Measurements from ENCODE around the gene VPS13C. TPM values are rescaled to one million over a fixed set of nuclear protein-coding genes. Genes with fewer than 3 reads are reported as not detected.

The VPS13C gene
- total RNA-seq, 2 donors from 2014 or later, result 28.7 to 47.2 TPM

DNA sequence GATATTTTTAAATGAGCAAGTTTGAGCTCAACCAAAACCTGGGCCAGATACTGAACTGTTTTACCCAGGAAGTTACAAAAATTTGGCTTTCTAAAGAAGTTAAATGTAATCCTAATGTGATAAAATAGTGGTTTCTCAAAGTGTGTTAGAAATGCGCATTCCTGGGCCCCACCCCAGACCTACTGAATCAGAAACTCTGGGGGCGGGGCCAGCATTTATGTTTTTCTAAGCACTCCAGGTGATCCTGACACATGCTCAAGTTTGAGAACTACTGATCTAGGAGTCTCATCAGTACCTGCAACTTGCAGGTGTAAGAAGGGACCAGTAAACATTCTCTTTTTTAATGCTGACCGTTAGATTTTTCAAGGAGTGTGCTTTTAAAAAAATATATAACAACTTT is 190.6 kb downstream of the VPS13C start:
- WGBS, 2 experiments (ENCODE audit: insufficient coverage in 1 of 2, insufficient read length in 1 of 2), result 91 to 94% methylated on average over 2 of the region's 3 CpGs
- TF ChIP-seq, protein P1, sequence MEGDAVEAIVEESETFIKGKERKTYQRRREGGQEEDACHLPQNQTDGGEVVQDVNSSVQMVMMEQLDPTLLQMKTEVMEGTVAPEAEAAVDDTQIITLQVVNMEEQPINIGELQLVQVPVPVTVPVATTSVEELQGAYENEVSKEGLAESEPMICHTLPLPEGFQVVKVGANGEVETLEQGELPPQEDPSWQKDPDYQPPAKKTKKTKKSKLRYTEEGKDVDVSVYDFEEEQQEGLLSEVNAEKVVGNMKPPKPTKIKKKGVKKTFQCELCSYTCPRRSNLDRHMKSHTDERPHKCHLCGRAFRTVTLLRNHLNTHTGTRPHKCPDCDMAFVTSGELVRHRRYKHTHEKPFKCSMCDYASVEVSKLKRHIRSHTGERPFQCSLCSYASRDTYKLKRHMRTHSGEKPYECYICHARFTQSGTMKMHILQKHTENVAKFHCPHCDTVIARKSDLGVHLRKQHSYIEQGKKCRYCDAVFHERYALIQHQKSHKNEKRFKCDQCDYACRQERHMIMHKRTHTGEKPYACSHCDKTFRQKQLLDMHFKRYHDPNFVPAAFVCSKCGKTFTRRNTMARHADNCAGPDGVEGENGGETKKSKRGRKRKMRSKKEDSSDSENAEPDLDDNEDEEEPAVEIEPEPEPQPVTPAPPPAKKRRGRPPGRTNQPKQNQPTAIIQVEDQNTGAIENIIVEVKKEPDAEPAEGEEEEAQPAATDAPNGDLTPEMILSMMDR (conservative IDR thresholded peaks at IDR 0.05), result no peak
- no peaks in the 10 kb centered on the region for H3K27me3 ChIP-seq (ENCODE audit: control insufficient read depth, insufficient read depth, low read length, poor library complexity, severe bottlenecking)
- H3K9me3 Mint-ChIP-seq, result no peaks in the 10 kb centered on the region
- no peak overlapping the region for H3K27ac Mint-ChIP-seq
- peaks cover 19% of the 10 kb centered on the region for H3K36me3 Mint-ChIP-seq (ENCODE audit: low read depth)
- no peak overlapping the region for H3K27ac ChIP-seq (ENCODE audit: low read depth, low read length)
- no peaks in the 10 kb centered on the region for H3K4me1 Mint-ChIP-seq
- no peak overlapping the region for H3K9ac ChIP-seq (ENCODE audit: extremely low read depth, low read length, poor library complexity, severe bottlenecking)
- H3K27me3 Mint-ChIP-seq (ENCODE audit: insufficient read depth), result no peaks in the 10 kb centered on the region
- H3K9me3 ChIP-seq (ENCODE audit: control insufficient read depth, low read length), result no peaks in the 10 kb centered on the region
- H3K4me3 ChIP-seq (ENCODE audit: low read length), result no peak overlapping the region
- peaks cover 13% of the 10 kb centered on the region for H3K36me3 ChIP-seq (ENCODE audit: control insufficient read depth, insufficient read depth, low read length)
- peak; percentile 49 for DNase-seq
- H3K4me3 Mint-ChIP-seq, result no peak overlapping the region
- no peaks in the 10 kb centered on the region for H3K4me1 ChIP-seq (ENCODE audit: control insufficient read depth, insufficient read depth, low read length)

DNA sequence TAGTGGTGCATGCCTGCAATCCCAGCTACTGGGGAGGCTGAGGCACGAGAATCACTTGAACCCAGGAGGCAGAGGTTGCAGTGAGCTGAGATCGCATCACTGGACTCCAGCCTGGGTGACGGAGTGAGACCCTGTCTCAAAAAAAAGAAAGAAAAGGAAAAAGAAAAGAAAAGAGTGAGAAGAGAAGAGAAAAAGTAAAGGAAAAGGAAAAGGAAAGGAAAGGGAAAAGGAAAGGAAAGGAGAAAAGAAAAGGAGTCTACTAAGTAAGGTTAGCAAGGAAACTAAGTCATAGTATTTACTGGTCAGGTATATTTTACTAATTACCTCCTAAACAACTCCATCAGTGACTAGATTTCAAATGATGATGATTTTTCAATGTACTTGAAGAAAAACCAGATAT is 198.3 kb downstream of the VPS13C start:
- Histone ChIP-seq H3K4me1 (ENCODE audit: control insufficient read depth, insufficient read depth, low read length) (no peaks in the 10 kb centered on the region), H3K9me3 (ENCODE audit: control insufficient read depth, low read length) (no peaks in the 10 kb centered on the region), H3K27ac (ENCODE audit: low read depth, low read length) (no peak overlapping the region), H3K27me3 (ENCODE audit: control insufficient read depth, insufficient read depth, low read length, poor library complexity, severe bottlenecking) (no peaks in the 10 kb centered on the region), H3K36me3 (ENCODE audit: control insufficient read depth, insufficient read depth, low read length) (no peaks in the 10 kb centered on the region), H3K9ac (ENCODE audit: extremely low read depth, low read length, poor library complexity, severe bottlenecking) (no peak overlapping the region), H3K4me3 (ENCODE audit: low read length) (no peak overlapping the region)
- Mint-ChIP-seq H3K27ac (no peak overlapping the region), H3K9me3 (no peaks in the 10 kb centered on the region), H3K27me3 (ENCODE audit: insufficient read depth) (no peaks in the 10 kb centered on the region), H3K4me3 (no peak overlapping the region), H3K4me1 (no peaks in the 10 kb centered on the region), H3K36me3 (ENCODE audit: low read depth) (peaks cover 2% of the 10 kb centered on the region)
- 82 to 92% methylated on average over 3 of the region's 3 CpGs for WGBS, 2 experiments (ENCODE audit: insufficient coverage in 1 of 2, insufficient read length in 1 of 2)
- TF ChIP-seq, protein P1 (conservative IDR thresholded peaks at IDR 0.05), result no peak
- DNase-seq, result no peak

DNA sequence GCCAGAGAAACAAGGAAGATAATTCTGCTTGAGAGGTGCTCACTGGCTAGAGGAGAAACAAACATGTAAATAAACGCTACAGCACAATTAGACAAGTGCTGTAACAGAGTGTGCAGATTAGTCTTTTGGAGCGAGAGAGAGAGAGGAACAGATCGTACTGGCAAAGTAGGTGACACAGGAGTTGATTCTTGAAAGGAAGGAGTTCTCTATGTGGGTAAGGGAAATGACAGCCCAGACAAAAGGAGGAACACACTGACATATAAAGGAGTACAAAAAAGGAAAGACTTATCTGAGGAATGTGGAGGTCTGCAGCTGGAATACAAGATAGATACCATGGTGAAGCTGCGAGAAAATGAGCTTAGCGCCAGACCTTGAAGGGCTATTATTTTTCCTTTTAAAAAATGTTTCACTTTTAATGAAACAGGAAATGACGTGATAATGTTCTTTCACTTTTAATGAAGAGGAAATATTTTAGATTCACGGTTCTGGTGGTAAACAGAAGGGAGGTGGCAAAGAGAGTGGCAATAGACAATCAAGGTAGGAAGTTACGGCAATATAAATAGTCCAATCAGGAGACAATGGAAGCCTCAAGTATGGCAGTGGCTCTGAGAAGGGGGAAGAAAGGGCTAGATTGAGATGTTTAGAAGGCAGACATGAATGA is 202.9 kb downstream of the VPS13C start:
- H3K36me3 Mint-ChIP-seq (ENCODE audit: low read depth), result peaks cover 4% of the 10 kb centered on the region
- Histone ChIP-seq H3K9ac (ENCODE audit: extremely low read depth, low read length, poor library complexity, severe bottlenecking) (no peak overlapping the region), H3K4me3 (ENCODE audit: low read length) (no peak overlapping the region), H3K4me1 (ENCODE audit: control insufficient read depth, insufficient read depth, low read length) (no peaks in the 10 kb centered on the region), H3K9me3 (ENCODE audit: control insufficient read depth, low read length) (no peaks in the 10 kb centered on the region), H3K36me3 (ENCODE audit: control insufficient read depth, insufficient read depth, low read length) (no peaks in the 10 kb centered on the region), H3K27ac (ENCODE audit: low read depth, low read length) (no peak overlapping the region), H3K27me3 (ENCODE audit: control insufficient read depth, insufficient read depth, low read length, poor library complexity, severe bottlenecking) (no peaks in the 10 kb centered on the region)
- no peak overlapping the region for H3K27ac Mint-ChIP-seq
- H3K9me3 Mint-ChIP-seq, result no peaks in the 10 kb centered on the region
- no peaks in the 10 kb centered on the region for H3K4me1 Mint-ChIP-seq
- TF ChIP-seq, protein P1 (conservative IDR thresholded peaks at IDR 0.05), result no peak
- no peak overlapping the region for H3K4me3 Mint-ChIP-seq
- 92 to 94% methylated on average over 8 of the region's 8 CpGs for WGBS, 2 experiments (ENCODE audit: insufficient coverage in 1 of 2, insufficient read length in 1 of 2)
- H3K27me3 Mint-ChIP-seq (ENCODE audit: insufficient read depth), result no peaks in the 10 kb centered on the region
- DNase-seq, result no peak
